ENCODE data around the gene ARHGEF11. TPM values are rescaled to one million over a fixed set of nuclear protein-coding genes. Genes with fewer than 3 reads are reported as not detected.

Gene ARHGEF11
- total and polyA plus RNA-seq, 9 of the 15 experiments (the other 6 are each of a cell fraction or from before 2014, with no cell fraction given) = 0.14 to 15.5 (median 9.0) TPM

DNA sequence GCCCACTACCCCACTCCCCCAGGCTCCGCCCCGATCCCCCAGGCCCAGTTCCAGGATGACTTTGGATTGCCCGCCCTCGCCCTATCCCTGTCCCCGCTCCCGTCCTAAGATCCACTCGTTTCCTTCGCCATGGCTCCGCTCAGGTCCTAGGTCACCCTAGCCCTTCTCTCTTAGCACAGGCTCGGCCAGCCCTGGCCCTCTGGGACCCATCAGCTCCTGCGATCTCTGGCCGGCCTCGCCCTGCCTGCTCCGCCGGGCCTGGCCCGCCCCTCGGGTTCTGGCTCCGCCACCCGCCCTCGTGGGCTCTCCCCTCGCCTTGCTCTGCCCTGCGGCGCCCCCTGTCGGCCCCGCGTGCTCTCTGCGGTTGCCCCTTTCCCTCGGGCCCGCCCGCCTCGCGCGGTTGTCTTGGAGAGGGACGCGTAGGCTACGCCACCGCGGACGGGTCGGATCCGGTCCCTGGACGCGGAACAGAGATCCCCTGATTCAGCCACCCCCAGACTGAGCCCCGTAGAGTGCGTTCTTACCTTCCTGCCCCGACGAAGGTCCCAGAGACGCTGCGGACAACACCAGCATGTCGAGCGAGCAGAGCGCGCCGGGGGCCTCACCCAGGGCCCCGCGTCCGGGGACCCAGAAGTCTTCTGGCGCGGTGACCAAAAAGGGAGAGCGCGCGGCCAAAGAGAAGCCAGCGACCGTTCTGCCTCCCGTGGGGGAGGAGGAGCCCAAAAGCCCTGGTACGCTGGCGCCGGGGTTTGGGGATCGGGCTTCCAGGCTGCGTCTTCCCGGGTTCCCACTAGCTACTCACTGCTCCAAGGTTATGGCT, 125.1 kb downstream of the ARHGEF11 start, which contains the start of gene LRRC71 (continued):
- TF ChIP-seq, protein P1, sequence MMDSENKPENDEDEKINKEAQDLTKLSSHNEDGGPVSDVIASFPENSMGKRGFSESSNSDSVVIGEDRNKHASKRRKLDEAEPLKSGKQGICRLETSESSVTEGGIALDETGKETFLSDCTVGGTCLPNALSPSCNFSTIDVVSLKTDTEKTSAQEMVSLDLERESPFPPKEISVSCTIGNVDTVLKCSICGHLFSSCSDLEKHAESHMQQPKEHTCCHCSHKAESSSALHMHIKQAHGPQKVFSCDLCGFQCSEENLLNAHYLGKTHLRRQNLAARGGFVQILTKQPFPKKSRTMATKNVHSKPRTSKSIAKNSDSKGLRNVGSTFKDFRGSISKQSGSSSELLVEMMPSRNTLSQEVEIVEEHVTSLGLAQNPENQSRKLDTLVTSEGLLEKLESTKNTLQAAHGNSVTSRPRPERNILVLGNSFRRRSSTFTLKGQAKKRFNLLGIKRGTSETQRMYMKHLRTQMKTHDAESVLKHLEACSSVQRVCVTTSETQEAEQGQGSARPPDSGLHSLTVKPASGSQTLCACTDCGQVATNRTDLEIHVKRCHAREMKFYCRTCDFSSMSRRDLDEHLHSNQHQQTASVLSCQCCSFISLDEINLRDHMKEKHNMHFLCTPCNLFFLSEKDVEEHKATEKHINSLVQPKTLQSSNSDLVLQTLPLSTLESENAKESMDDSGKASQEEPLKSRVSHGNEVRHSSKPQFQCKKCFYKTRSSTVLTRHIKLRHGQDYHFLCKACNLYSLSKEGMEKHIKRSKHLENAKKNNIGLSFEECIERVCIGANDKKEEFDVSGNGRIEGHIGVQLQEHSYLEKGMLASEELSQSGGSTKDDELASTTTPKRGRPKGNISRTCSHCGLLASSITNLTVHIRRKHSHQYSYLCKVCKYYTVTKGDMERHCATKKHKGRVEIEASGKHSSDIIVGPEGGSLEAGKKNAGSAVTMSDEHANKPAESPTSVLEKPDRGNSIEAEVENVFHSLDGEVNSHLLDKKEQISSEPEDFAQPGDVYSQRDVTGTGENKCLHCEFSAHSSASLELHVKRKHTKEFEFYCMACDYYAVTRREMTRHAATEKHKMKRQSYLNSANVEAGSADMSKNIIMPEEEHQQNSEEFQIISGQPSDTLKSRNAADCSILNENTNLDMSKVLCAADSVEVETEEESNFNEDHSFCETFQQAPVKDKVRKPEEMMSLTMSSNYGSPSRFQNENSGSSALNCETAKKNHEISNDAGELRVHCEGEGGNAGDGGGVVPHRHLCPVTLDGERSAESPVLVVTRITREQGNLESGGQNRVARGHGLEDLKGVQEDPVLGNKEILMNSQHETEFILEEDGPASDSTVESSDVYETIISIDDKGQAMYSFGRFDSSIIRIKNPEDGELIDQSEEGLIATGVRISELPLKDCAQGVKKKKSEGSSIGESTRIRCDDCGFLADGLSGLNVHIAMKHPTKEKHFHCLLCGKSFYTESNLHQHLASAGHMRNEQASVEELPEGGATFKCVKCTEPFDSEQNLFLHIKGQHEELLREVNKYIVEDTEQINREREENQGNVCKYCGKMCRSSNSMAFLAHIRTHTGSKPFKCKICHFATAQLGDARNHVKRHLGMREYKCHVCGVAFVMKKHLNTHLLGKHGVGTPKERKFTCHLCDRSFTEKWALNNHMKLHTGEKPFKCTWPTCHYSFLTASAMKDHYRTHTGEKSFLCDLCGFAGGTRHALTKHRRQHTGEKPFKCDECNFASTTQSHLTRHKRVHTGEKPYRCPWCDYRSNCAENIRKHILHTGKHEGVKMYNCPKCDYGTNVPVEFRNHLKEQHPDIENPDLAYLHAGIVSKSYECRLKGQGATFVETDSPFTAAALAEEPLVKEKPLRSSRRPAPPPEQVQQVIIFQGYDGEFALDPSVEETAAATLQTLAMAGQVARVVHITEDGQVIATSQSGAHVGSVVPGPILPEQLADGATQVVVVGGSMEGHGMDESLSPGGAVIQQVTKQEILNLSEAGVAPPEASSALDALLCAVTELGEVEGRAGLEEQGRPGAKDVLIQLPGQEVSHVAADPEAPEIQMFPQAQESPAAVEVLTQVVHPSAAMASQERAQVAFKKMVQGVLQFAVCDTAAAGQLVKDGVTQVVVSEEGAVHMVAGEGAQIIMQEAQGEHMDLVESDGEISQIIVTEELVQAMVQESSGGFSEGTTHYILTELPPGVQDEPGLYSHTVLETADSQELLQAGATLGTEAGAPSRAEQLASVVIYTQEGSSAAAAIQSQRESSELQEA (IDR thresholded peaks at IDR 0.05; ENCODE audit: low read depth) = no peak
- TF ChIP-seq, protein P2, sequence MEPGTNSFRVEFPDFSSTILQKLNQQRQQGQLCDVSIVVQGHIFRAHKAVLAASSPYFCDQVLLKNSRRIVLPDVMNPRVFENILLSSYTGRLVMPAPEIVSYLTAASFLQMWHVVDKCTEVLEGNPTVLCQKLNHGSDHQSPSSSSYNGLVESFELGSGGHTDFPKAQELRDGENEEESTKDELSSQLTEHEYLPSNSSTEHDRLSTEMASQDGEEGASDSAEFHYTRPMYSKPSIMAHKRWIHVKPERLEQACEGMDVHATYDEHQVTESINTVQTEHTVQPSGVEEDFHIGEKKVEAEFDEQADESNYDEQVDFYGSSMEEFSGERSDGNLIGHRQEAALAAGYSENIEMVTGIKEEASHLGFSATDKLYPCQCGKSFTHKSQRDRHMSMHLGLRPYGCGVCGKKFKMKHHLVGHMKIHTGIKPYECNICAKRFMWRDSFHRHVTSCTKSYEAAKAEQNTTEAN (CRISPR knock-in tag; IDR thresholded peaks at IDR 0.05) = no peak
- TF ChIP-seq MCM2 (IDR thresholded peaks at IDR 0.05; ENCODE audit: low read depth) = no peak
- no peak for TF ChIP-seq GATAD2A (IDR thresholded peaks at IDR 0.05)
- TF ChIP-seq HMG20A (CRISPR knock-in tag; conservative IDR thresholded peaks at IDR 0.05) = no peak
- TF ChIP-seq PHF21A (IDR thresholded peaks at IDR 0.05; ENCODE audit: borderline replicate concordance, low read depth) = no peak
- TF ChIP-seq GABPB1 (CRISPR knock-in tag; IDR thresholded peaks at IDR 0.05) = peak; percentile 77
- TF ChIP-seq CHCHD3 (CRISPR knock-in tag; IDR thresholded peaks at IDR 0.05) = no peak
- TF ChIP-seq, protein P3, sequence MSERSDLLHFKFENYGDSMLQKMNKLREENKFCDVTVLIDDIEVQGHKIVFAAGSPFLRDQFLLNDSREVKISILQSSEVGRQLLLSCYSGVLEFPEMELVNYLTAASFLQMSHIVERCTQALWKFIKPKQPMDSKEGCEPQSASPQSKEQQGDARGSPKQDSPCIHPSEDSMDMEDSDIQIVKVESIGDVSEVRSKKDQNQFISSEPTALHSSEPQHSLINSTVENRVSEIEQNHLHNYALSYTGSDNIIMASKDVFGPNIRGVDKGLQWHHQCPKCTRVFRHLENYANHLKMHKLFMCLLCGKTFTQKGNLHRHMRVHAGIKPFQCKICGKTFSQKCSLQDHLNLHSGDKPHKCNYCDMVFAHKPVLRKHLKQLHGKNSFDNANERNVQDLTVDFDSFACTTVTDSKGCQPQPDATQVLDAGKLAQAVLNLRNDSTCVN (CRISPR knock-in tag; IDR thresholded peaks at IDR 0.05) = no peak
- TF ChIP-seq, protein P4, sequence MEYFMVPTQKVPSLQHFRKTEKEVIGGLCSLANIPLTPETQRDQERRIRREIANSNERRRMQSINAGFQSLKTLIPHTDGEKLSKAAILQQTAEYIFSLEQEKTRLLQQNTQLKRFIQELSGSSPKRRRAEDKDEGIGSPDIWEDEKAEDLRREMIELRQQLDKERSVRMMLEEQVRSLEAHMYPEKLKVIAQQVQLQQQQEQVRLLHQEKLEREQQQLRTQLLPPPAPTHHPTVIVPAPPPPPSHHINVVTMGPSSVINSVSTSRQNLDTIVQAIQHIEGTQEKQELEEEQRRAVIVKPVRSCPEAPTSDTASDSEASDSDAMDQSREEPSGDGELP (CRISPR knock-in tag; IDR thresholded peaks at IDR 0.05; ENCODE audit: borderline replicate concordance) = peak; percentile 83; the same call in 1 of the 2 replicates
- TF ChIP-seq NRF1 (conservative IDR thresholded peaks at IDR 0.05 in 1 of 2, IDR thresholded peaks at IDR 0.05 in 1 of 2) = peak in 1 of 2 experiments; percentile 39; a peak in 1 of 4 replicates
- TF ChIP-seq RBM39 (optimal IDR thresholded peaks at IDR 0.05; ENCODE audit: low read depth, low read length) = no peak
- TF ChIP-seq, protein P5, sequence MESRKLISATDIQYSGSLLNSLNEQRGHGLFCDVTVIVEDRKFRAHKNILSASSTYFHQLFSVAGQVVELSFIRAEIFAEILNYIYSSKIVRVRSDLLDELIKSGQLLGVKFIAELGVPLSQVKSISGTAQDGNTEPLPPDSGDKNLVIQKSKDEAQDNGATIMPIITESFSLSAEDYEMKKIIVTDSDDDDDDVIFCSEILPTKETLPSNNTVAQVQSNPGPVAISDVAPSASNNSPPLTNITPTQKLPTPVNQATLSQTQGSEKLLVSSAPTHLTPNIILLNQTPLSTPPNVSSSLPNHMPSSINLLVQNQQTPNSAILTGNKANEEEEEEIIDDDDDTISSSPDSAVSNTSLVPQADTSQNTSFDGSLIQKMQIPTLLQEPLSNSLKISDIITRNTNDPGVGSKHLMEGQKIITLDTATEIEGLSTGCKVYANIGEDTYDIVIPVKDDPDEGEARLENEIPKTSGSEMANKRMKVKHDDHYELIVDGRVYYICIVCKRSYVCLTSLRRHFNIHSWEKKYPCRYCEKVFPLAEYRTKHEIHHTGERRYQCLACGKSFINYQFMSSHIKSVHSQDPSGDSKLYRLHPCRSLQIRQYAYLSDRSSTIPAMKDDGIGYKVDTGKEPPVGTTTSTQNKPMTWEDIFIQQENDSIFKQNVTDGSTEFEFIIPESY (CRISPR knock-in tag; IDR thresholded peaks at IDR 0.05) = peak; percentile 81

Measured in K562 (cell line).